ENCODE results near the gene NDUFS6. TPM values are rescaled to one million over a fixed set of nuclear protein-coding genes. Genes with fewer than 3 reads are reported as not detected.

NDUFS6 gene
- total and polyA plus RNA-seq, 2 of the 4 experiments (the other 2 are of a cell fraction) = 10.4 to 69.0 TPM

GRCh38 chr5:1821862-1822261, 20.7 kb downstream of the NDUFS6 start:
- TF ChIP-seq CTCF (conservative IDR thresholded peaks at IDR 0.05; ENCODE audit: low read depth, low read length) = no peak
- DNase-seq = no peak
- ChIA-PET POLR2A (ENCODE audit: unreplicated experiment) (no interaction called here), CTCF (interaction anchor here (0.7 kb wide), 1 partner anchor 31 kb away, joined by 4 read pairs; no protein-coding TSS in a partner anchor)
- no peak overlapping the region for H4K91ac ChIP-seq (ENCODE audit: insufficient read depth, low read depth, low read length)
- no peak overlapping the region for H3K9ac ChIP-seq (ENCODE audit: low read depth, low read length)
- no peak overlapping the region for H2AFZ ChIP-seq (replicated peaks; ENCODE audit: low read length, poor library complexity)
- no peaks in the 10 kb centered on the region for H3K9me3 ChIP-seq (ENCODE audit: control insufficient read depth, insufficient read depth, low read length)
- BruUV-seq (replicated peaks) = no TSS peak
- no peak overlapping the region for H2BK15ac ChIP-seq (ENCODE audit: low read depth, low read length)
- H3K4me1 ChIP-seq (ENCODE audit: control insufficient read depth, insufficient read depth, low read length) = no peaks in the 10 kb centered on the region
- H2AK5ac ChIP-seq (ENCODE audit: low read depth, low read length) = no peak overlapping the region
- no peak overlapping the region for H2BK5ac ChIP-seq (ENCODE audit: low read depth, low read length, poor library complexity, severe bottlenecking)
- no peak overlapping the region for H3K4me3 ChIP-seq (ENCODE audit: insufficient read depth, low read depth, low read length)
- H4K5ac ChIP-seq (ENCODE audit: low read depth, low read length) = no peak overlapping the region
- H3K36me3 ChIP-seq (ENCODE audit: control insufficient read depth, insufficient read depth, low read length) = peaks cover 41% of the 10 kb centered on the region
- H2BK20ac ChIP-seq (ENCODE audit: low read depth, low read length) = no peak overlapping the region
- H2BK120ac ChIP-seq (ENCODE audit: low read depth, low read length) = no peak overlapping the region
- peaks cover 0 to 9% of the 10 kb centered on the region in 2 experiments; a peak in 2 of 4 replicates for H3K79me1 ChIP-seq (ENCODE audit: low read depth in 1 of 2, low read length in 2 of 2)
- H3K27me3 ChIP-seq (ENCODE audit: control insufficient read depth, insufficient read depth, low read length) = no peaks in the 10 kb centered on the region
- dilution Hi-C loops (cut with HindIII; ENCODE audit: low sequenced_read_pairs, unreplicated experiment) = no loop called here
- no peak overlapping the region for H3K4me2 ChIP-seq (ENCODE audit: low read depth, low read length)
- ATAC-seq (ENCODE audit: low read depth) = no peak
- in situ Hi-C loops (cut with MboI; ENCODE audit: low sequenced_read_pairs) = no loop called here
- intact Hi-C loops (cut with micrococcal nuclease) = no loop called here
- no peak overlapping the region for H3K18ac ChIP-seq (ENCODE audit: low read depth, low read length)
- H3K14ac ChIP-seq (replicated peaks; ENCODE audit: low read depth, low read length) = no peak overlapping the region
- no peak overlapping the region for H3K4ac ChIP-seq (ENCODE audit: low read depth, low read length)
- H3K23ac ChIP-seq (ENCODE audit: low read depth, low read length) = no peak overlapping the region
- H3K9me1 ChIP-seq (ENCODE audit: insufficient read depth, low read length) = peaks cover 2% of the 10 kb centered on the region; the same call in 1 of the 2 replicates
- no peaks in the 10 kb centered on the region for H4K20me1 ChIP-seq (ENCODE audit: insufficient read depth, low read length)
- no peak overlapping the region for H2AK9ac ChIP-seq (replicated peaks; ENCODE audit: low read depth, low read length, poor library complexity)
- H4K8ac ChIP-seq (ENCODE audit: low read depth in 2 of 2, low read length in 2 of 2) = no peak overlapping the region
- H3K56ac ChIP-seq (ENCODE audit: extremely low read depth, insufficient read depth, low read length) = no peak overlapping the region
- H3K27ac ChIP-seq (ENCODE audit: insufficient read depth, low read length) = no peak overlapping the region
- WGBS, 2 experiments (ENCODE audit: extremely low coverage in 2 of 2, insufficient read length in 1 of 2) = 85% methylated on average over 3 of the region's 8 CpGs; no CpG with 5 or more reads in 1 of the 2 experiments

Data from IMR-90 (cell line).